IMR-90 (cell line): Measurements from ENCODE around the gene PIEZO1. TPM values are rescaled to one million over a fixed set of nuclear protein-coding genes. Genes with fewer than 3 reads are reported as not detected.
A peak's percentile ranks its signal among the peaks of the same experiment; 100 is the strongest.

Experiments
- ATAC-seq: fragments of 200-7000 bp; cut with Tn5 transposase; 2 replicates; pipeline ENCODE4 v1.9.1; 2020; ENCODE audit warnings: low read depth, mild to moderate bottlenecking, moderate library complexity
- BruUV-seq: library from RNA; stranded (reverse); fragments of 400-500 nt; replicated peaks from 2 replicates; lab custom pipeline; 2021; lab: Mats Ljungman, UMichigan
- CTCF ChIA-PET: fragments of 300-600 bp; formaldehyde crosslinking; extraction: SDS; loops from one replicate; lab custom pipeline; 2021; ENCODE audit warnings: antibody characterized with exemption; lab: Yijun Ruan, JAX
- POLR2A ChIA-PET: fragments of 300-600 bp; sonication (Branson Sonifier 250); formaldehyde crosslinking; loops from one replicate; lab custom pipeline; 2022; ENCODE audit warnings: antibody characterized with exemption; ENCODE audit not compliant: unreplicated experiment; lab: Charles Lee
- DNase-seq: peaks from one replicate; pipeline ENCODE4 v3.0.0; 2013
- H2AFZ ChIP-seq: replicated peaks from 2 replicates; pipeline ENCODE3; 2013; ENCODE audit warnings: low read length, mild to moderate bottlenecking; ENCODE audit not compliant: poor library complexity
- H2AK5ac ChIP-seq: 2 replicates; pipeline ENCODE4 v1.6.1; 2013; ENCODE audit warnings: low read depth, low read length, inconsistent platforms
- H2AK9ac ChIP-seq: replicated peaks from 2 replicates; pipeline ENCODE3; 2013; ENCODE audit warnings: mild to moderate bottlenecking, low read depth, low read length, moderate library complexity; ENCODE audit not compliant: poor library complexity
- H2BK120ac ChIP-seq: 2 replicates; pipeline ENCODE4 v1.6.1; 2013; ENCODE audit warnings: low read depth, low read length, inconsistent platforms
- H2BK15ac ChIP-seq: 3 replicates; pipeline ENCODE4 v1.6.1; 2013; ENCODE audit warnings: low read depth, low read length, inconsistent platforms
- H2BK20ac ChIP-seq: 2 replicates; pipeline ENCODE4 v1.6.1; 2013; ENCODE audit warnings: low read depth, mild to moderate bottlenecking, inconsistent platforms, low read length, moderate library complexity
- H2BK5ac ChIP-seq: 2 replicates; pipeline ENCODE4 v1.6.1; 2013; ENCODE audit warnings: mild to moderate bottlenecking, low read depth, low read length, inconsistent platforms; ENCODE audit not compliant: poor library complexity, severe bottlenecking
- H3K14ac ChIP-seq: replicated peaks from 2 replicates; pipeline ENCODE4 v1.6.1; 2013; ENCODE audit warnings: low read depth, low read length, inconsistent platforms
- H3K18ac ChIP-seq: 2 replicates; pipeline ENCODE4 v1.6.1; 2013; ENCODE audit warnings: low read depth, low read length, control low read depth
- H3K23ac ChIP-seq: 2 replicates; pipeline ENCODE4 v1.6.1; 2013; ENCODE audit warnings: low read depth, low read length, inconsistent platforms
- H3K27ac ChIP-seq: 2 replicates; pipeline ENCODE4 v1.5.1; 2013; ENCODE audit warnings: mild to moderate bottlenecking, control low read depth, low read length; ENCODE audit not compliant: insufficient read depth
- H3K27me3 ChIP-seq: 2 replicates; pipeline ENCODE4 v1.6.1; 2013; ENCODE audit warnings: low read length; ENCODE audit not compliant: control insufficient read depth, insufficient read depth
- H3K36me3 ChIP-seq: 2 replicates; pipeline ENCODE4 v1.6.1; 2013; ENCODE audit warnings: low read length, mixed read lengths; ENCODE audit not compliant: control insufficient read depth, insufficient read depth
- H3K4ac ChIP-seq: 2 replicates; pipeline ENCODE4 v1.6.1; 2013; ENCODE audit warnings: low read depth, low read length, inconsistent platforms
- H3K4me1 ChIP-seq: 2 replicates; pipeline ENCODE4 v1.6.1; 2013; ENCODE audit warnings: low read length, mixed read lengths; ENCODE audit not compliant: control insufficient read depth, insufficient read depth
- H3K4me2 ChIP-seq: 2 replicates; pipeline ENCODE4 v1.6.1; 2013; ENCODE audit warnings: low read depth, mild to moderate bottlenecking, control low read depth, low read length, moderate library complexity
- H3K4me3 ChIP-seq: 2 replicates; pipeline ENCODE4 v1.5.1; 2013; ENCODE audit warnings: low read depth, mild to moderate bottlenecking, control low read depth, low read length, moderate library complexity; ENCODE audit not compliant: insufficient read depth
- H3K56ac ChIP-seq: 2 replicates; pipeline ENCODE4 v1.6.1; 2013; ENCODE audit warnings: low read length, inconsistent platforms; ENCODE audit not compliant: insufficient read depth; ENCODE audit errors: extremely low read depth
- H3K79me1 ChIP-seq, 2 experiments: 2 replicates each; pipeline ENCODE4 v1.6.1; 2013; ENCODE audit warnings: low read length in 2 of 2, inconsistent platforms in 1 of 2, low read depth in 1 of 2
- H3K9ac ChIP-seq: 2 replicates; pipeline ENCODE4 v1.6.1; 2013; ENCODE audit warnings: low read depth, low read length, control low read depth
- H3K9me1 ChIP-seq: 2 replicates; pipeline ENCODE4 v1.6.1; 2013; ENCODE audit warnings: low read length, inconsistent platforms; ENCODE audit not compliant: insufficient read depth
- H3K9me3 ChIP-seq: 2 replicates; pipeline ENCODE4 v1.6.1; 2013; ENCODE audit warnings: low read length; ENCODE audit not compliant: control insufficient read depth, insufficient read depth
- H4K20me1 ChIP-seq: 2 replicates; pipeline ENCODE4 v1.6.1; 2013; ENCODE audit warnings: low read length, inconsistent platforms; ENCODE audit not compliant: insufficient read depth
- H4K5ac ChIP-seq: 2 replicates; pipeline ENCODE4 v1.6.1; 2013; ENCODE audit warnings: mild to moderate bottlenecking, low read depth, low read length, control low read depth
- H4K8ac ChIP-seq, 2 experiments: 2 replicates each; pipeline ENCODE4 v1.6.1; 2013; ENCODE audit warnings: low read depth in 2 of 2, low read length in 2 of 2, control low read depth in 1 of 2, inconsistent platforms in 1 of 2
- H4K91ac ChIP-seq: 2 replicates; pipeline ENCODE4 v1.6.1; 2013; ENCODE audit warnings: low read depth, low read length, inconsistent platforms; ENCODE audit not compliant: insufficient read depth
- BHLHE40 ChIP-seq: fragments of 150-350 bp; IDR thresholded peaks from 2 replicates; pipeline ENCODE4 v1.6.1; 2016; ENCODE audit warnings: mild to moderate bottlenecking, low read depth, low read length
- CHD1 ChIP-seq: IDR thresholded peaks from 2 replicates; pipeline ENCODE4 v1.6.1; 2012; ENCODE audit warnings: low read depth, low read length, improper control_type of control experiment
- CTCF ChIP-seq: conservative IDR thresholded peaks from 2 replicates; pipeline ENCODE4 v1.5.1; 2012; ENCODE audit warnings: mild to moderate bottlenecking, low read depth, low read length, improper control_type of control experiment
- ELK1 ChIP-seq: fragments of 150-350 bp; IDR thresholded peaks from 2 replicates; pipeline ENCODE4 v1.6.1; 2016; ENCODE audit warnings: low read depth, mild to moderate bottlenecking, low read length, moderate library complexity, borderline replicate concordance
- FOS ChIP-seq: fragments of 150-350 bp; IDR thresholded peaks from 2 replicates; pipeline ENCODE4 v1.6.1; 2016; ENCODE audit warnings: low read depth, low read length
- MAFK ChIP-seq: IDR thresholded peaks from 2 replicates; pipeline ENCODE4 v1.6.1; 2012; ENCODE audit warnings: low read depth, low read length, improper control_type of control experiment
- MAZ ChIP-seq: IDR thresholded peaks from 2 replicates; pipeline ENCODE4 v1.6.1; 2012; ENCODE audit warnings: low read depth, mild to moderate bottlenecking, low read length, improper control_type of control experiment, moderate library complexity, borderline replicate concordance
- MXI1 ChIP-seq: IDR thresholded peaks from 2 replicates; pipeline ENCODE4 v1.6.1; 2012; ENCODE audit warnings: low read depth, mild to moderate bottlenecking, low read length, moderate library complexity, borderline replicate concordance
- NFE2L2 ChIP-seq: fragments of 150-350 bp; IDR thresholded peaks from 2 replicates; pipeline ENCODE4 v1.6.1; 2016; ENCODE audit warnings: low read depth, mild to moderate bottlenecking, low read length
- POLR2A ChIP-seq: IDR thresholded peaks from 2 replicates; pipeline ENCODE4 v1.6.1; 2012; ENCODE audit warnings: mild to moderate bottlenecking, low read depth, low read length
- RAD21 ChIP-seq: IDR thresholded peaks from 2 replicates; pipeline ENCODE4 v1.6.1; 2012; ENCODE audit warnings: low read length, improper control_type of control experiment
- RCOR1 ChIP-seq: IDR thresholded peaks from 2 replicates; pipeline ENCODE4 v1.6.1; 2012; ENCODE audit warnings: mild to moderate bottlenecking, low read length, improper control_type of control experiment; ENCODE audit not compliant: insufficient replicate concordance
- SMC3 ChIP-seq: fragments of 150-350 bp; IDR thresholded peaks from 2 replicates; pipeline ENCODE4 v1.6.1; 2016; ENCODE audit warnings: low read depth, mild to moderate bottlenecking, antibody characterized with exemption, low read length, moderate library complexity
- USF2 ChIP-seq: fragments of 150-350 bp; IDR thresholded peaks from 2 replicates; pipeline ENCODE4 v1.6.1; 2017; ENCODE audit warnings: mild to moderate bottlenecking, antibody characterized with exemption, low read length, low read depth
- WGBS, 2 experiments: methylation state at CpG; one replicate each; pipeline versions ENCODE4 v1.1.5 to v1.1.7; 2013; ENCODE audit warnings: missing lambda C conversion rate in 2 of 2; ENCODE audit not compliant: insufficient read length in 1 of 2; ENCODE audit errors: extremely low coverage in 2 of 2; 5-methylcytosine and 5-hydroxymethylcytosine counted together
- dilution Hi-C: fragments of 300-500 bp; cut with HindIII; formaldehyde crosslinking; loops from one replicate; pipeline ENCODE4 v1.14.3; 2018; ENCODE audit warnings: low sequenced_read_pairs; ENCODE audit not compliant: unreplicated experiment
- in situ Hi-C: fragments of 300-500 bp; cut with MboI; formaldehyde crosslinking; loops from 3 replicates; pipeline ENCODE4 v1.14.3; 2019; ENCODE audit warnings: low sequenced_read_pairs, inconsistent platforms, mixed read lengths
- intact Hi-C: fragments of 100-400 bp; cut with micrococcal nuclease; formaldehyde crosslinking; loops from 2 replicates; pipeline ENCODE4 v1.10.0; 2022
- polyA plus RNA-seq, 3 experiments: library from polyadenylated mRNA; depleted of rRNA; stranded (reverse); fragments of >200 nt; gene quantifications; 2 replicates each; pipeline ENCODE4 v1.2.3, GENCODE V29; 2012; ENCODE audit warnings: low replicate concordance in 1 of 3
- total RNA-seq: library from RNA; depleted of rRNA; stranded (reverse); fragments of >200 nt; gene quantifications from 2 replicates; pipeline ENCODE4 v1.2.3, GENCODE V29; 2012

Gene PIEZO1
- total and polyA plus RNA-seq, 2 of the 4 experiments (the other 2 are of a cell fraction) = 36.2 to 372 TPM

- intact Hi-C loops = no loop called here
- peaks cover 25% of the 10 kb centered on the region for H3K36me3 ChIP-seq
- H2BK15ac ChIP-seq = no peak overlapping the region
- no peak overlapping the region for H3K4me3 ChIP-seq
- no peaks in the 10 kb centered on the region for H3K27me3 ChIP-seq
- H4K20me1 ChIP-seq = peaks cover 60% of the 10 kb centered on the region
- ChIA-PET CTCF (no interaction called here), POLR2A (no interaction called here)
- H3K56ac ChIP-seq = no peak overlapping the region
- H4K5ac ChIP-seq = no peak overlapping the region
- H3K9ac ChIP-seq = no peak overlapping the region
- H4K8ac ChIP-seq = no peak overlapping the region
- no peak overlapping the region for H3K23ac ChIP-seq
- no peak overlapping the region for H3K4ac ChIP-seq
- no peak overlapping the region for H2AFZ ChIP-seq
- ATAC-seq (no peak), DNase-seq (no peak)
- H2AK9ac ChIP-seq = peak overlapping the region; percentile 42
- no peak overlapping the region for H2BK120ac ChIP-seq
- BruUV-seq = no TSS peak
- H3K14ac ChIP-seq = no peak overlapping the region
- H3K4me1 ChIP-seq = no peaks in the 10 kb centered on the region
- in situ Hi-C loops = loop anchor here (5.0 to 10.0 kb wide), 2 partner anchors 37 to 420 kb away; no protein-coding TSS in a partner anchor
- H3K18ac ChIP-seq = no peak overlapping the region
- no peak overlapping the region for H4K91ac ChIP-seq
- peaks cover 12 to 65% of the 10 kb centered on the region in 2 experiments for H3K79me1 ChIP-seq
- no peaks in the 10 kb centered on the region for H3K9me1 ChIP-seq
- no peak overlapping the region for H2BK5ac ChIP-seq
- H2BK20ac ChIP-seq = no peak overlapping the region
- no peak overlapping the region for H2AK5ac ChIP-seq
- no peak overlapping the region for H3K4me2 ChIP-seq
- H3K27ac ChIP-seq = no peak overlapping the region
- dilution Hi-C loops = no loop called here
- H3K9me3 ChIP-seq = no peaks in the 10 kb centered on the region
- 87% methylated on average over 15 of the region's 39 CpGs; no CpG with 5 or more reads in 1 of the 2 experiments for WGBS, 2 experiments
- no peak for TF ChIP-seq MAZ
- no peak for TF ChIP-seq USF2
- no peak for TF ChIP-seq CTCF
- TF ChIP-seq SMC3 = no peak
- no peak for TF ChIP-seq POLR2A
- no peak for TF ChIP-seq FOS
- TF ChIP-seq NFE2L2 = no peak
- no peak for TF ChIP-seq MXI1
- TF ChIP-seq BHLHE40 = no peak
- no peak for TF ChIP-seq MAFK
- no peak for TF ChIP-seq CHD1
- TF ChIP-seq RAD21 = no peak
- no peak for TF ChIP-seq ELK1
- no peak for TF ChIP-seq RCOR1
Observed at GRCh38 chr16:88744577-88745521, 40.2 kb downstream of the PIEZO1 start.
